Endothelial cell (in vitro differentiated cells): Measurements from ENCODE around the gene FUT8. TPM values are rescaled to one million over a fixed set of nuclear protein-coding genes. Genes with fewer than 3 reads are reported as not detected.

Experiments used
- DNase-seq: peaks from one replicate; pipeline ENCODE4 v3.0.0; 2021; ENCODE audit warnings: low spot score
- H3K27ac Mint-ChIP-seq: one replicate; pipeline ENCODE4 v1.8.0; 2021; ENCODE audit warnings: mixed read lengths, inconsistent platforms; ENCODE audit not compliant: unreplicated experiment
- H3K27me3 Mint-ChIP-seq: one replicate; pipeline ENCODE4 v1.8.0; 2021; ENCODE audit warnings: mild to moderate bottlenecking, moderate library complexity, mixed read lengths, inconsistent platforms; ENCODE audit not compliant: unreplicated experiment
- H3K36me3 Mint-ChIP-seq: one replicate; pipeline ENCODE4 v1.8.0; 2021; ENCODE audit warnings: mild to moderate bottlenecking, low read depth, mixed read lengths, inconsistent platforms; ENCODE audit not compliant: unreplicated experiment
- H3K4me1 Mint-ChIP-seq: one replicate; pipeline ENCODE4 v1.8.0; 2021; ENCODE audit warnings: mild to moderate bottlenecking, mixed read lengths, inconsistent platforms; ENCODE audit not compliant: unreplicated experiment
- H3K4me3 Mint-ChIP-seq: one replicate; pipeline ENCODE4 v1.8.0; 2021; ENCODE audit warnings: mild to moderate bottlenecking, mixed read lengths, inconsistent platforms; ENCODE audit not compliant: unreplicated experiment
- H3K9me3 Mint-ChIP-seq: one replicate; pipeline ENCODE4 v1.8.0; 2021; ENCODE audit warnings: mixed read lengths, inconsistent platforms; ENCODE audit not compliant: unreplicated experiment
- total RNA-seq: library from RNA; stranded (reverse); fragmentation: NEBNext Ultra II Directional; extraction: Animal tissue kit (Norgen Biotek cat#: 25700); gene quantifications from one replicate; pipeline ENCODE4 v1.2.1, GENCODE V29; 2021; ENCODE audit not compliant: unreplicated experiment
- TF ChIP-seq, protein P1 (sequence below): fragments of 200-600 bp; sonication (generic); IDR thresholded peaks from one replicate; pipeline ENCODE4 v1.5.0; 2021; ENCODE audit warnings: antibody characterized with exemption; ENCODE audit not compliant: unreplicated experiment

FUT8 gene
- total RNA-seq, 1 donor from 2014 or later: 65.4 TPM

DNA sequence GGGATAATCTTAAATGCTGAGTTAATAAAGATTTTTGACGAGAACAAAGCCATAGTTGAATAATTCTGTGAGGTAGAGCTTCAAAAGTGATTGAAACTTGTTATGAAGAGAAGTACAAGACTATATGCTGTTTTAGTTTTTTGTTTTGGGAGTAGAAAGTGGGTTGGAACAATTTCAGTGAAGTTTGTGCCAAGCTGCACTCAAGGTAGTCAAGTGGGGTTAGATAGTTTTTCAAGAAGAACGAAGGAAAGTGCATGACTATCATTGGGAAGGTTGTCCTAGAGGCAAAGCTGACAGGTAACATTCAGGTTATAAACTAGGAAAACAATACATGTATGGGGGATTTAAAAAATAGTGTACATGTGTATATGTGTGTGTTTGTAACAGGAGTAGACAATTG is 16.2 kb downstream of the FUT8 start:
- Mint-ChIP-seq H3K36me3 (no peaks in the 10 kb centered on the region), H3K4me1 (peaks cover 1% of the 10 kb centered on the region)
- TF ChIP-seq, protein P1, sequence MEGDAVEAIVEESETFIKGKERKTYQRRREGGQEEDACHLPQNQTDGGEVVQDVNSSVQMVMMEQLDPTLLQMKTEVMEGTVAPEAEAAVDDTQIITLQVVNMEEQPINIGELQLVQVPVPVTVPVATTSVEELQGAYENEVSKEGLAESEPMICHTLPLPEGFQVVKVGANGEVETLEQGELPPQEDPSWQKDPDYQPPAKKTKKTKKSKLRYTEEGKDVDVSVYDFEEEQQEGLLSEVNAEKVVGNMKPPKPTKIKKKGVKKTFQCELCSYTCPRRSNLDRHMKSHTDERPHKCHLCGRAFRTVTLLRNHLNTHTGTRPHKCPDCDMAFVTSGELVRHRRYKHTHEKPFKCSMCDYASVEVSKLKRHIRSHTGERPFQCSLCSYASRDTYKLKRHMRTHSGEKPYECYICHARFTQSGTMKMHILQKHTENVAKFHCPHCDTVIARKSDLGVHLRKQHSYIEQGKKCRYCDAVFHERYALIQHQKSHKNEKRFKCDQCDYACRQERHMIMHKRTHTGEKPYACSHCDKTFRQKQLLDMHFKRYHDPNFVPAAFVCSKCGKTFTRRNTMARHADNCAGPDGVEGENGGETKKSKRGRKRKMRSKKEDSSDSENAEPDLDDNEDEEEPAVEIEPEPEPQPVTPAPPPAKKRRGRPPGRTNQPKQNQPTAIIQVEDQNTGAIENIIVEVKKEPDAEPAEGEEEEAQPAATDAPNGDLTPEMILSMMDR: no peak

DNA sequence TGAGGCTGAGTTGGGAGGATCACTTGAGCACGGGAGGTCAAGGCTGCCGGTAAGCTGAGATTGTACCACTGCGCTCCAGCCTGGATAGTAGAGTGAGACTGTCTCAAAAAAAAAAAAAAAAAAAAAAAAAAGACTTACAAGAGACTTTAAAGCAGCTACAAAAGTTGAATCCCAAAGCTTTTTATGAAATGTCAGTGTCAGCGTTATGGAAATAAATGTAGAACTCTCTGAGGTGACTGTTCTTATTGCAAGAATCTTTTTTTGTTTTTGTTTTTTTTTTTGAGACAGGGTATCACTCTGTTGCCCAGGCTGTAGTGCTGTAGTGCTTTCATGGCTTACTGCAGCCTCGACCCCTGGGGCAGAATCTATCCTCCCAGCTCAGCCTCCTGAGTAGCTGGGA is 17.2 kb downstream of the FUT8 start:
- H3K9me3 Mint-ChIP-seq: no peaks in the 10 kb centered on the region
- peaks cover 2% of the 10 kb centered on the region for H3K4me1 Mint-ChIP-seq
- DNase-seq: no peak
- H3K27ac Mint-ChIP-seq: no peak overlapping the region
- H3K36me3 Mint-ChIP-seq: no peaks in the 10 kb centered on the region
- TF ChIP-seq, protein P1: no peak
- no peak overlapping the region for H3K4me3 Mint-ChIP-seq
- H3K27me3 Mint-ChIP-seq: no peaks in the 10 kb centered on the region

More for the DNA sequence above, 16.2 kb downstream of the FUT8 start:
- Mint-ChIP-seq H3K4me3 (no peak overlapping the region), H3K27ac (no peak overlapping the region), H3K9me3 (no peaks in the 10 kb centered on the region), H3K27me3 (no peaks in the 10 kb centered on the region)
- DNase-seq: no peak

DNA sequence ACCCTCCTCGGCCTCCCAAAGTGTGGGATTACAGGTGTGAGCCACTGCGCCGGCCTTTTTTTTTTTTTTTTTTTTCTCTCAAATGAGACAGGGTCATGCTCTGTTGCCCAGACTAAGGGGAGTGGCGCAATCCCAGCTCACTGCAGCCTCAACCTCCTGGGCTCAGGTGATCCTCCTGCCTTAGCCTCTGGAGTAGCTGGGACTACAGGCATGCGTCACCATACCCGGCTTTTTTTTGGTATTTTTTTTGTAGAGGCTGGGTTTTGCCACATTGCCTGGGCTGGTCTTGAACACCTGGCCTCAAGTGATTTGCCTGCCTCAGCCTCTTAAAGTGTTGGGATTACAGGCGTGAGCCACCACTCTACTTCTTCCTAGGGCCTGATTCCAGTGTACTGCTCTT is 18.7 kb downstream of the FUT8 start:
- Mint-ChIP-seq H3K9me3 (no peaks in the 10 kb centered on the region), H3K27me3 (no peaks in the 10 kb centered on the region), H3K4me3 (no peak overlapping the region), H3K27ac (no peak overlapping the region), H3K36me3 (no peaks in the 10 kb centered on the region), H3K4me1 (peaks cover 2% of the 10 kb centered on the region)
- no peak for DNase-seq
- TF ChIP-seq, protein P1: no peak

DNA sequence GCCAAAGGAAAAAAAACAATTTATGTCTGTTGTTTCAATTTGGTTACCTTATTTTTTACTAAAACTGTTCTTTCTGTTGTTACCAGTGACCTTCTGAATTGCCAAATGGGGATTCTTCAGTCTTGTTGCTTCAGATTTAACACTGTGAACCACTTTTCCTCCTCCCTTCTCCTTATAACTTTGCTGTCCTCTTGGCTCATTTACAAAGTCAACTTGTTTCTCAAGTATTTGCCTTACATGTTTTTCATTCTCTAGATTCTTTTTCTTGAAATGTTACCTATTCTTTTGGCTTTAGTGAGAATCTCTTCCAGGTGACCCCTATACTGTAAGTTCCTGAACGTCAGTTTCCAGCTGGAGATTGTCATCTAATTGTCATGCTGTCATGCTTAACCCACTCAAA is 19.4 kb downstream of the FUT8 start:
- Mint-ChIP-seq H3K4me3 (no peak overlapping the region), H3K9me3 (no peaks in the 10 kb centered on the region), H3K27ac (no peak overlapping the region), H3K27me3 (no peaks in the 10 kb centered on the region), H3K4me1 (peaks cover 2% of the 10 kb centered on the region), H3K36me3 (no peaks in the 10 kb centered on the region)
- DNase-seq: no peak
- TF ChIP-seq, protein P1: no peak

DNA sequence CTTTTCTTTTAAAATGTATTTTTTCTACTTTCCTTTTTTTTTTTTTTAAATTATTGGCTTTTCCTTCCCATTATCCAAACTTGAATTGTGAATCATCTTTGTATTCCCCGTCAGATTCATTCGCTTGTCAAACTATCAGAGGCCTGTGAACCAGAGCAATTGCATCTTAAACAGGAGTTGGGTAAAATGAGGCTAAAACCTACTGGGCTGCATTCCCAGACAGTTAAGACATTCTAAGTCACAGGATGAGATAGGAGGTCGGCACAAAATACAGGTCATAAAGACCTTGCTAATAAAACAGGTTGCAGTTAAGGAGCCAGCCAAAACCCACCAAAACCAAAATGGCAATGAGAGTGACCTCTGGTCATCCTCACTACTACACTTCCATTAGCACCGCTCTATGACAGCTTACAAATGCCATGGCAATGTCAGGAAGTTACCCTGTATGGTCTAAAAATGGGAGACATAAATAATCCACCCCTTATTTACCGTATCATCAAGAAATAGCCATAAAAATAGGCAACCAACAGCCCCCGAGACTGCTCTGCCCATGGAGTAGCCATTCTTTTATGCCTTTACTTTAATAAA is 19.9 kb downstream of the FUT8 start:
- H3K27me3 Mint-ChIP-seq: no peaks in the 10 kb centered on the region
- peaks cover 2% of the 10 kb centered on the region for H3K4me1 Mint-ChIP-seq
- DNase-seq: no peak
- H3K36me3 Mint-ChIP-seq: no peaks in the 10 kb centered on the region
- H3K9me3 Mint-ChIP-seq: no peaks in the 10 kb centered on the region
- no peak overlapping the region for H3K27ac Mint-ChIP-seq
- TF ChIP-seq, protein P1: no peak
- H3K4me3 Mint-ChIP-seq: no peak overlapping the region
